GM04503 (cell line): Measurements from ENCODE around the gene AGPAT4.

ENCODE experiments used
- DNase-seq: peaks from one replicate; pipeline ENCODE4 v3.0.0-alpha.2; 2012; ENCODE audit warnings: low read depth

AGPAT4 gene

DNA sequence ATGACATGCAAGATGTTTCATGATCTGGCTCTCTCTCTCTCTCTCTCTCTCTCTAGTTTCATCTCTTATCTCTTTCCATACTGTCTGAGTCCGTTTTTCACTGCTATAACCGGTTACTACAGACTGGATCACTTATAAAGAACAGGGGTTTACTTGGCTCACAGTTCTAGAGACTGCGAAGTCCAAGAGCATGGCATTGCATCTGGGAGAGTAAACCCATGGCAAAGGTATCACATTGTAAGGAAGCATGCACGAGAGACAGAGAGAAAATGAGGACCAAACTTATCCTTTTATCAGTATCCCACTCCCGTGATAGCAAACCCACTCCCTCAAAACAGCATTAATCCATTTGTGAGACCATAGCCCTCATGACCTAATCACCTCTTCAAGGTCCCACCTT lies 7.2 kb upstream of the AGPAT4 start:
- DNase-seq, result no peak

DNA sequence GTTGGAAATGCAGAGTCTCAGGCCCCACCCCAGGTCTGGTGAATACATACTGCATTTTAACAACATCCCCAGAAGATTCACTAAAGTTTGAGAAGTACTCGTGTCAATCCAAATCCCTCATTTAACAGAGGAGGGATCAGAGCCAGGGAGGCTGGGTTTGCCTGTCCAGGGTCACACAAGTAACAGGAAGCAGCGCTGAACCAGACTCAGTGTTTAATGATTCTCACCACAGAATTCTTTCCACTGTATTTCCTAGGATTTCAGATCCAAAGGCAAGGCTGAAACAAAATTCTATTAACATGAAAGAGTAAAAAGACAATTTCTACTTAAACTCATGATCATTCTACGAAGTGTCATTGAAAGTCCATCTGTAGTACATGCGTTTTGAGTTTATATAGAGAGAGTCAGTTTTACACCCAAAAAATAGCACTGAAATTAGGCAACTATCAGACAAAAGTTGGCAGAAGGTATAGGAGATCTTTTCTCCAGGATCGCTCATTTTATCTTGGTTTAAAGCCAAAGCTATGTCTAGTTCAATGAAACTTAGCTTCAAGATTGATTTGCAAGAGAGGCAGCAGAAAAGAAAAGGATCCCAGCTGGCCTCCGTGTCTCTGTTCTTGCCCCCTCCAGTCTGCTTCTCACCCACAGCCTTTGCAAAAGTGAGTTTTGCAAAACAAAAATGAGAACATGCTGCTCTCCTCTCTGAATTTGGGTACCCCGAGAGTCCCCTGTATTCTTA lies 6.0 kb upstream of the AGPAT4 start:
- DNase-seq, result no peak

DNA sequence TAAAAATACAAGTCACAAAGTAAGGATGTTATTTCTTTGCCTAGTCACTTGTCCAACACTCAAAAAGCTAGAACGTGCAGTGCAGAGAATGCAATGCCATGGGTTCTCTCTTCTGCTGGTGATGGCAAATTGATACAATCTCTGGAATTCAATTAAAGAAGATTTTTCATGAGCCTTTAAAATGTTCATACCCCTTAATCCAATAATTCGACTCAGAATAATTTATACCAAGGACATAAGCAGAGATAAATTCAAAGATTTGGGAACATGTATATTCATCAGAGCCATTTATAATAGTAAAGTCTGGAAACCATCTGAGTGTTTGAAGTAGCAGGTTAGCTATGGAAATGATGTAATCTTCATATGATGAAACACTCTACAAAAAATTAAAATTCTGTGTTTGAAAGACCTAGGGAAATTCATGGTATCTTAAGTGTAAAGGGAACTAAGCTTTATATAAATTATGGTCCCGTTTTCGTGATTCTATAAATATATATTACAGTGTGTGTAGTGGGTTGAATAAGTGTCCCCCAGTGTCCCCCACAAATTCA lies 2.8 kb upstream of the AGPAT4 start:
- DNase-seq, result no peak

DNA sequence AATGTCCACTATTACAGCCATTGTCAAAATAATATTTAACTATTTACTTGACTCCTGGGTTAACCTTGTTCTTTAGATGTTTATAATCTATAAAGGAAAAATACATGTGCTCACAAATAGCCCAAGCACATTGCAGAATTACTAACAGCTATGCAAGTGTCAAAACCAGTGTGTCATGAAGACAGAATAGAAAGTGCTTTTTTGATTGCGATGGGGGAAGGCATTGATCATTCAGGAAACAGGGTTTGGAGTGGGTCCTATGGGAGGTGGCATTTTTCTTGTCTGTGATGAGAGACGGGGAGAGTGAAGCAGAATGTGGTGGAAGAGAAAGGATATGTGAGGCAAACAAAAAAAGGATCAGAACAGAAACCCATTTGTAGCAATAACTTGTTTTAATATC lies 1.0 kb upstream of the AGPAT4 start:
- DNase-seq, result no peak

DNA sequence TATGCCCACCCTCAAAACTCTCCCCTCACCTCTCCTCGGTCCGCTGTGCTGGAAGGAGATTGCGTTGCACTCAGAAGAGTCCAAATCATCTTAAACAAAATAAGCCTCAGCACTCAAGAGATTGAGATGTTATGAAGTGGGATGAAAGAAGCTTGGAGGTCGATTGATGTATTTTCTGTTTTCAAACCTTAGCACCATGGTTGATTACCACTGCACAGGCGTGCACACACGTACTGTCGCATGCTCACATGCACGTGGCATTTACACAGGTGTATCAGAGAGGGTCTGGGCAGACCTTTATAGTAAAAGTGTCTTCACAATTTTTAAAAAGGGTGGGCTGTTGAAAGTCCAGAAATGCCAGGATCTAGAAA lies 612 bp upstream of the AGPAT4 start:
- no peak for DNase-seq

DNA sequence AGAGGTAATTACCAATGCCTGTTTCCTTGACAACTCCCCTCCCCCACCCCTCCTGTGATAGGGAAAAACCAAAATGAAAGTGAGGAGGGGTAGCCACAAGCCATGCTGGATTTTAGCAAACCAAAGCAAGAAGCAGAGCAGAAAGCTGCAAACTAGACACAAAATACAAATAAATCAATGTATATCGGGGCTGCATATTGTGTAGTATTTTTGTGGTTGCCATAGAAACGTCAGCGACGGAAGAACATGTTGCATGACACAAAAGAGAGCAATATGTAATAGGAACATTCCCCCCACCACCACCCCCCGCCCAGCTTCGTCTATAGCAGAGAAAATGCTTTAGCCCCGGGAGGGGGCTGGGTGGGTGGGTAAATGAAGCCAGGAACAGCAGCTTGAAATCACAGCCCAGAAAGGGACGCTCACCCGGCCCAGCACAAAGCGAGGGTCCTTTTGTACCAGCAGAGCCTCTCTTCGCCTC lies 548 bp downstream of the AGPAT4 start:
- DNase-seq, result no peak

DNA sequence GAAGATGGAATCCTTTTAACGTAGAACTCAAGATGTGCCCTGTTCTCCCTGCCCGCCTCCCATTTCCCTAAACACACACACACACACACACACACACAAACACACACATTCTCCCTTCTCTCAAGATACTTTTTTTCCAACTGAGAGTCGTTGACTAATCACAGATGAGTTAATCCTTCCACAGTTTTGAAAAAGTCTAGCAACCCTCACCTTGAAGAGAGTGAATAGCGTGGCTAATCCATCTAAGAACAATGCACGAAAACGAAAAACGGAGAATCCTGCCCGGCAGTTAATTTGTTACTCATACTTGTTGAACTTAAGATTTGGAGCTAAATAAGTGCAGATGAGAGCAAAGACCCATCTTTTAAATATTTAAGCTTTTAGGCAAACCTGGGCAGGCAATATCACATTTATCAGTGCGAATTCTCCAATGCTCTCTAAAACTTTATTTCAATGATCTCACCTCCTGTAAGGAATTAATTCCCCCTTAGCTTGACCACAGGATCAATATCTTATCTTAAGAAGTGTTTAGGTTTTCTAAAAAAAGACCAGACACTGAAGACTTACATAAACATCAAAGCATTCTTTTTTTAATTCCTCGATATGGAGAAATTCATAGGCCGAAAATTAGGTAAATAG lies 1.1 kb downstream of the AGPAT4 start:
- DNase-seq, result no peak

DNA sequence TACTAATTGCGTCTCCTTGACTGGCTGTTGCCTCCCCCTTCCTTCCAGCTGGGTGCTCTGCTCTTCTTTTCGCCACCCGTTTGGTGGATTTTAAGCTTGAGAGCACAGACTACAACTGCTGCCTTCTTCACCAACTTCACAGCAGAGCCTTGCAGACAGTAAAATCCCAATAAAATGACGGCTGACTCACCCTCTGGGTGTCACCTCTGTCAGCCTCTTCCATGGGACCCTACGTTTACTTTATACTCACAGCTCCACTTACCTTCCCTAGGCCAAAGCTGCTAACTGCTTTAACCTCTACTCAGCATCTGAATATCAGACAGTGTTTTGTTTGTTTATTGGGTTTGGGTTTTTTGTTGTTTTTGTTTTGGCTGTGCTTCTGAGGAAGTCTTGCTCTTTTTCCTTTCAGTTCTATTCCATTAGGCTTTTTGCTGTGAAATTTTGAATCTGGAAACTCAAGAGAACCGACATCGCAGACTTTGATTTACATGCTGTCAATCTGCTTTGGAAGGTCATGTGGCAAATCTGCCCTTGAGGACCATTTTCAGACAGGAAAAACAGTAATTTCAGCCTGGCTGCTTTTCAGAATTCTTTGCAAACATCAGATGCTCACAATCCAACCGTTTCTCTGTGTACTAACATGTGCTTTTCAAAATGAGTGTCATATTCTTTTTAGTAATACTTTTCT lies 2.4 kb downstream of the AGPAT4 start:
- no peak for DNase-seq

DNA sequence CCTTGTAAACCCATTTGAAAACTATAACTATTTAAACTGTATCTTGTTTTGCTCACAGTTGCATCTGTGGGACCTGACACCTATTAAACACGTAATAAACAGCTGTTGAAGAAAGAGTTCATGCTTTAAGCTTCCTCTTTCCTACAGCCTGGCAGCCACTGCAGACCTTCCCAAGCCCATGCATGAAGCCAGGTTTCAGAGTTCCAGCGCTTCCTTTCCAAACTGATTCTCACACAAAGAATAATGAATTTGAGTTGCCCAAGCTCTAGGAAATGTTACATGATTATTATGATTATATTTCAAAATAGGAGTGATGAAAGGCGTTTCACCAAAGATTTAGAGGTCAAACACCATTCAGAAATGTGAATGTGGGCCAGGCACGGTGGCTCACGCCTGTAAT lies 3.7 kb downstream of the AGPAT4 start:
- DNase-seq, result no peak

DNA sequence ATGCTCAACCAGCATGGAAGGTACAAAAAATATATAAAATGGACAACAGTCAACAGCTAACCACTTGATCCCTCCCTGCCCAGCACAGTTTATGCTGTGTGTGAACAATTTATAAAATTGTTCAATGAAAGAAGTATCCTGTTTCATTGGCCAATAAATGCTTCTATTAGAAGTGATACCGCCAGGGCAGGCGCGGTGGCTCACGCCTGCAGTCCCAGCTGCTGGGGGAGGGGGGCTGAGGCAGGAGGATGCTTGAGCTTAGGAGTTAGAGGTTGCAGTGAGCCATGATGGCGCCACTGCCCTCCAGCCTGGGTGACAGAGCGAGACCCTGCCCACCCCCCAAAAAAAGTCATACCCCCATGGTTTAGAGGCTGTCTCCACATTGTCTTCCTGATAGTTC lies 4.6 kb downstream of the AGPAT4 start:
- no peak for DNase-seq

DNA sequence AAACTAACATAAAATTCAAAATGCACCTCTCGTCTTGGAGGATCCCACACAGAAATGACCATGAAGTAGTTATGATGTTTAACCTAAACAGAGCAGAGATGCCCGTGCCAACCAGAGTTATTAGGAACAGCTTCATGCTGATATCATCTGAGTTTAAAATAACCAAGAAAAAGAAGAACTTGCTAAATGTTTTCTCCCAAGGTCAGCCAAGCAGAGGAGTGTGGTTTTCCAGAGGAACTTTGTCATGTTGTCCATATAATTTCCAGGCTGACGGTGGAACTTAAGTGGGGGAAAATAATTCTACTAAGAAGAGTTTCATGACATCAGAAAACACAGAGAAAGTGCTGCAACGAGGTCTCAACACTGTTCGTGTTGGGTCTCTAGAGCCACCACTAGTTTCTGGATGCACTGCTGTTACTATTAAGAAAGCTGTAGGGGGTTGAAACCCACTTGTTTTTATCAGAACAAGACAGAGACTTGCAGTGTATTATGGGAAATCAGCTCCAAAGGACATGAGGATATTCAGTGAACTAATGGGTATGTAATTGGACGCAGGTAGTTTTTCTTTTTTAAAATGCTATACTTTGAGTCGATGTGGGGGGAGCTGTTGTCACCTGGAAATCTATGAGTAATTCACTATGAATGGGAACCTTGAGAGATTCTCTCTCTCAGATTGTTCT lies 5.2 kb downstream of the AGPAT4 start:
- no peak for DNase-seq

DNA sequence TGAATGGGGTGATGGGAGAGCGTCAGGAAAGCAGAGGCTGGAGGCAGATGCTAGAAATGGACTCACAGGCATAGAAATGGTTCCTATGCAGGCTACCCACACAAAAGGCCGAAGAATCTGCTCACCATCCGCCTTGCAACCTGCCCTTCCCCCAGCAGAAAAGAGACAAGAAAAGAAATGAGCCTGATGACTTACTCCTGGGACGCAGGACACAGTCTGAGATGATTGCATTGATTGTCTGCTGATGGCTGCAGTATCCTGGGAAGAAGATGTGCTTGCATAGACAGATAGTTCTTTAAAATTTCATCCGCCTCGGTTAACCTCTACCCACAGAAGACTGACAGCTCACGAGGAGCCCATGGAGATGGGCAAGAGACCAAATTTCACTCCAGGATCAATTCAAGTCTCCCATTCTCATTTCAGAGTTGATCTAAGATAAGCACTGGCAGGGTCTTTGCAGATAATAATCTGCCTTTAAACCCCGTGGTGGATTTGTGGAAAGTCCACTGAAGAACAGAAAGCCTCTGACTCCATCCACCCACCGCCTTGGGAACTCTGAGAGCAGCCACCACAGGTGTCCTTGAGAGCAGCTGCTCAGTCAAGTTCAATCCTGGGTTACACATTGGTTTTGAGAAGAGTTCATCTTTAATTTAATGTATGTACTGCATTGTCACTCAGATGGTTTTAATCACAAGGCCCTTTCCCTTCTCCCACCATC lies 7.2 kb downstream of the AGPAT4 start:
- DNase-seq, result no peak

DNA sequence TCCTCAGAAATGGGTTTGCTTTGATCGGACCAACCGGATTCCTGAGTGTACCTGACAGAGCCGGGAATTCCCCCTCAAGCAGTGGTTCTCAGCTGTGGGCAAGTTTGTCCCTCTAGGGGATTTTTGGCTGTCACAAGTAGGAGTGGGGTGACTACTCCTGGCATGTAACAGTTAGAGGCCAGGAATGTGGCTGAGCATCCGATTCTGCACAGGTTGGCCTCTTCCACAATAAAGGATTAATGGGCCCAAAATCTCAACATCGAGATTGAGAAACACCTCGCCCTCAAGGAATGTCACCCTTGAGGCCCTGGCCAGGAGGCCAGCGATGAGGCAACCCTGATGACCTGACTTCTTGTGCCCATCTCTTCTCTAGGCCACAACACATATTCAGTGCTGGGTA lies 7.9 kb downstream of the AGPAT4 start:
- DNase-seq, result no peak

DNA sequence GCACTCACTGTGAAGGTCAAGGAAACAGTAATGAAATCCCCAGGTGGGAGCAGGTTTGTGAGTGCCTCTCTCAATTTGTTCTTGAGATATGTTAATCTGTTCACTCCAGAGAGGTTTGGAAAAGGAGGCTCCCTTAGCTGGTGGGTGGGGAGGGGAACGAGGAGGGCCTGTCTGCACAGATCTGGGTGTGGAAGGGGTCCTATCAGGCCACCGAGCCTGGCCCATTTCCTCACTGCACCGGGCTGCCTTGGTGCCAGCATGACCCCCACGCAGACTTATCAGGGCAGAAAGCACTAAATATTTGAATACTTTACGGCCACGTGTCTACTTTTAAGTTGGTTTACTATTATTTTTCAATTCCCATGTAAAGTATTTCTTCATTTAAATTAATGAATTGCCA lies 8.3 kb downstream of the AGPAT4 start:
- no peak for DNase-seq

DNA sequence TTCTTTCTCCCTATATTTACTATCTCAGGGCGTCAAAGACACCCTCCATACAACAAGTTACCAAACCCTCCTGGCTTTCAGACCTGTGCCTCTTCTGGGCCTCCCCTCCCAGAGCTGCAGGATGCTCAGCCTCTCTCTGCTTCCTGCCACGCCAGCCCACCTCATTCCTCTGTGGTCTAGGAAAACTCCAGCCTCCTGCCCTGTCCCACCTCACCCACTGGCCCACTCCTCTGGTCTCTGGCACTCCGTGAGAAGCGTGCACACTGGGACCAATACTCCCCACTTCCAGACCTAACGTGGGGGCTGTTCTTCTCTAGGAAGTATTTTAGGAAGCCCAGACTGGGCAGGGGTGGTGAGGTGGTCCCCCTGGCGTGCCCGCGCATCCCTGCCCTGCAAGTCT lies 9.7 kb downstream of the AGPAT4 start:
- DNase-seq, result no peak

DNA sequence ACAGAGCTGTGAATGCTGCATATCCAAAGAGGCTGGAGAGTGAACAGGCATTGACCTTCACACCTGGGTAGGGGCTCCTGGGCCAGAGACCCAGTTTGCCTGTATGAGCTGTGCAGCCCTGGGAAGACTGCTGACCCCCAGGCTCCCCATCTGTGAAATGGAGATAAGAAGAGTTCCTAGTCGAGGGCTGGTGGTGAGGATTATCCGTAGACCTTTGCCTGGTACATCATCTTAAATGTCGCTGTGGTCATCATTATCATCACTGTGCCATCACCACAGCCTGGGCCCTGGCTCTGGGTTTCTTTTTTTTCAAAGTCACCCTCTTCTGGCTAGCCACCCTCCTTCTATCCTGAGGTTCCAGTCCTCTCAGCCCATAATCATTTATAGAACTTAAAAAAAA lies 12.0 kb downstream of the AGPAT4 start:
- no peak for DNase-seq

DNA sequence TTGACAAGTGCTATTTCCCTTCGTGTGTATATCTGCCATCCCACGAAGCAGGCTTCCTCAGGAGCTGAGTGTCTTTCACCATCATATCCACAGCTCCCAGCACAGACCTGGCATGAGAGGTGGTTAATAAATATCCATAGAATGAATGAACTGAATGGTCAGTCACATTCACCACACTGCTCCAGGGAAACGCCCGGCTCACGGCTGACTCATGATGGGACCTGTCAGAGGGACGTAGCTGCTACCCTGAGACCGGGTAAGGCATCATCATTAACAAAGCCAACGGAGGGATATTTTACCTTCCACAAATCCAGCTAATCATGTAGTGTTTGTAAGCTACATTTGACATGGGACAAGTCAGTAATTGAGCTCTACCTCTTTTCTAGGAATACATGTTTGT lies 12.5 kb downstream of the AGPAT4 start:
- no peak for DNase-seq

DNA sequence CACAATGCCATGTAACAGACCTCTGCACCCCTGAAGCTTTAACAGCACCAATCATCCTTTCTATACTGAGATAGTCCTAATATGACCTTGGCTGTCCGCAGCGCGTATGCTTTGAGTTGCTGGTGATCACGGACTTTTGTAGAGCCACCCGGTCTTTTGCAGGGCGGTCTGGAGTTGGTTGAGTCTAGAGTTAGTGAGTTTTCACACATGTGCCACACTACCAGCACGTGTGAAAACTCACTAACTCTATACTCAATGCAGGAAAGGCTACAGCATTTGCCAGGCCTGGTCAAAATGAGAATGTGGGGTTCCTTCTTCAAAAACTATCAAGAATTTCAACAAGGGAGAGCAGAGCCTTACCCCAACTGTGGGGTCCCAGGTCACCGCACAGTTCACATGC lies 14.6 kb downstream of the AGPAT4 start:
- no peak for DNase-seq

DNA sequence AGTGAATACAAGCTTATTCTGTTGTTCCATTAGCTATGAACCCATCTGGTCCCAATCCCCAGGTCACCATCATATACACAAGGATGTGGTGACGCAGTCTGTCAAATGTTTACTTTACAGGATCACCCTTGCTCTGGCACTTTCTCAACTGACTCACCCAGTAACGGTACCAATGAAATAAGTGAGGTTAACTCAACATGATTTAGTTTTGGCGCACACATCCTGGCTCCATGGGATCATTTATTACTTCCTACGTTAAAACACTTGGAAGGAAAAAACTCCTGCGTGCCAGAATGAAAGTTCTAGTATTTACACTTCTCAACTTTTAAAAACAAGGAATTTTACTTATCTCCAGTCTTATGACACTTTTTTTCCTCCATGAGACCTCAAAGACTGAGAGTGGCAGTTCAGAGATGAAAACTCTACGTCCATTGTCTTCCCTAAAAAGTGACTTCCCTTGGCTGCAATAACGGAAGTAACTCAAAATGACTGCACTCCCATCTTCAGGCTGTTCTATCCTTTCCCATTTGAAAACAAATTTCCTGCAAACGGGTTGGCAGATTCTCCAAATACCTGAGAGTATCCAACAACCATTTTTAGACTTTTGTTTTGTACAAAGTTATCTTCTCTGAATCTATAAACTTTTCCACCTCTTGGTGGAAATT lies 15.9 kb downstream of the AGPAT4 start:
- peak; percentile 72 for DNase-seq

DNA sequence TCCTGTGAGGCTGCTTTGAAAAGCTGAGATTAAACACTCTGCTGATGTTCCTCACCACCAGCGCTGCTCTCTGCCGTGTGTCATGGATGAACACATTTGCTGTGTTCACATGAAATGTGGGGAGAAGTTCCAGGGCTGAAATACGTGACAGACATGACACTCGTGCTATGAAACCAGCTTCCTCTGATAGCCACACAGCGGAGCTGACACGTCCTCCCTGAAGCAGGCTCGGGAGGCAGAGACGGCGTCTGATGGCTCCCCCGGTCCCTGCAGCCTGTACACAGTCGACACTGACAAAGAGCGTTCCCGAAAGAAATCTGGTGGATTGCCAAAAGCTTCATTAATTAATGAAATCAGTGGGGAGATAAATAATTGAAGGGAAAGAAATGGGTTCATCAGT lies 17.5 kb downstream of the AGPAT4 start:
- DNase-seq, result no peak

DNA sequence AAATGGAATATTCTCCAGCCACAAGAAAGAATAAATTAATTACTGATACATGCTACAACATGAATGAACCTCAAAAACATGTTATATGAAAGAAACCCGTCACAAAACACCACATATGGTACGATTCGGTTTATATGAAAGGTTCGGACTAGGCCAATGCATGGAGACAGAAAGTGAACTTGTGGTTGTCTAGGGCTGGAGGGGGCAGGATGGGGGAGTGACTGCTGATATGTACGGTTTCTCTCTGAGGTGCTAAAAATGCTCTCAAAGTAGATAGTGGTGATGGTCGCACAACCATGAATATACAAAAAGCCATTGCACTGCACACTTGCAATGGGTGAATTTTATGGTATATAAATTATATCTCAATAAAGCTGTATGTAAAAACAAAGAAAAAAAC lies 18.3 kb downstream of the AGPAT4 start:
- DNase-seq, result no peak
